Hematopoietic multipotent progenitor cell (in vitro differentiated cells): ENCODE results near the gene TBX1. TPM values are rescaled to one million over a fixed set of nuclear protein-coding genes. Genes with fewer than 3 reads are reported as not detected.
"Not testable (repeated sequence)": the region's sequence is repeated elsewhere in the genome, so short reads cannot be mapped to it uniquely, and the experiment has no call there.

Experiments used
- DNase-seq, 3 donors: peaks; one replicate each; pipeline ENCODE4 v3.0.0-alpha.2; 2011 to 2015; ENCODE audit warnings: low read depth in 2 of 3, low spot score in 2 of 3
- total RNA-seq: library from RNA; depleted of rRNA; stranded (reverse); fragments of >200 nt; gene quantifications from one replicate; pipeline ENCODE4 v1.2.3, GENCODE V29; 2012

TBX1 gene
- total RNA-seq, 1 donor, result not detected

GRCh38 chr22:19779685-19780268, 19.2 kb downstream of the TBX1 start:
- no peak for DNase-seq

GRCh38 chr22:19782533-19782932, 22.0 kb downstream of the TBX1 start:
- DNase-seq, result no peak

GRCh38 chr22:19783586-19784383, 23.2 kb downstream of the TBX1 start:
- DNase-seq, result no peak

GRCh38 chr22:19784384-19785175, 24.0 kb downstream of the TBX1 start:
- DNase-seq, result no peak

GRCh38 chr22:19785461-19786263, 25.1 kb downstream of the TBX1 start:
- DNase-seq, result no peak

GRCh38 chr22:19786264-19786585, 25.6 kb downstream of the TBX1 start:
- DNase-seq, result no peak

- no peak for DNase-seq
Measured at GRCh38 chr22:19786959-19787848, 26.6 kb downstream of the TBX1 start.

- no peak for DNase-seq
Measured at GRCh38 chr22:19787849-19788141, 27.2 kb downstream of the TBX1 start.

- no peak for DNase-seq
Measured at GRCh38 chr22:19788661-19789225, 28.2 kb downstream of the TBX1 start.

- DNase-seq, result no peak
Measured at GRCh38 chr22:19789406-19789805, 28.8 kb downstream of the TBX1 start.

- DNase-seq, result no peak
Measured at GRCh38 chr22:19789828-19790227, 29.2 kb downstream of the TBX1 start.

- DNase-seq, result no peak
Measured at GRCh38 chr22:19791243-19791642, 30.7 kb downstream of the TBX1 start.

GRCh38 chr22:19791894-19792293, 31.3 kb downstream of the TBX1 start:
- DNase-seq, result no peak

GRCh38 chr22:19792383-19792896, 31.9 kb downstream of the TBX1 start:
- DNase-seq, result not testable (repeated sequence)

GRCh38 chr22:19793161-19793560, 32.6 kb downstream of the TBX1 start:
- no peak for DNase-seq

- no peak for DNase-seq
Measured at GRCh38 chr22:19793661-19794310, 33.2 kb downstream of the TBX1 start.

GRCh38 chr22:19795617-19796008, 35.0 kb downstream of the TBX1 start:
- DNase-seq, result no peak

- no peak for DNase-seq
Measured at GRCh38 chr22:19796160-19796559, 35.6 kb downstream of the TBX1 start.
